Measurements from ENCODE around the gene FAM8A1.
"Not testable (repeated sequence)": the region's sequence is repeated elsewhere in the genome, so short reads cannot be mapped to it uniquely, and the experiment has no call there.

Gene FAM8A1

GRCh38 chr6:17599877-17600526, at the start of gene FAM8A1:
TSS of gene FAM8A1 (plus strand) at chr6:17600302. CDS start at chr6:17600410, 108 bp downstream.
- Histone ChIP-seq H3K36me3 (peaks cover 19% of the 10 kb centered on the region), H3K27ac (peak within 1 kb of the TSS; percentile 95), H3K9me3 (peaks cover 4% of the 10 kb centered on the region; the same call in 1 of the 2 replicates), H4K20me1 (peaks cover 15% of the 10 kb centered on the region; the same call in 1 of the 2 replicates), H3K4me1 (peaks cover 36% of the 10 kb centered on the region), H3K4me2 (peak within 1 kb of the TSS; percentile 93), H3K4me3 (peak within 1 kb of the TSS; percentile 95), H3K27me3 (no peaks in the 10 kb centered on the region), H3K9ac (peak within 1 kb of the TSS; percentile 92)
- no peak for TF ChIP-seq Cebpa-rat (IDR thresholded peaks at IDR 0.05)

GRCh38 chr6:17551383-17551958, 48.6 kb upstream of the FAM8A1 start:
- no peak overlapping the region for H3K9ac ChIP-seq

GRCh38 chr6:17552861-17553260, 47.2 kb upstream of the FAM8A1 start:
- no peak overlapping the region for H3K27ac ChIP-seq
- no peak overlapping the region for H3K9ac ChIP-seq
- no peaks in the 10 kb centered on the region for H3K27me3 ChIP-seq
- H3K36me3 ChIP-seq, result peaks cover 17% of the 10 kb centered on the region; the same call in 1 of the 2 replicates
- H3K4me2 ChIP-seq, result no peak overlapping the region
- H3K4me1 ChIP-seq, result no peaks in the 10 kb centered on the region
- no peaks in the 10 kb centered on the region; the same call in 1 of the 2 replicates for H3K9me3 ChIP-seq
- no peaks in the 10 kb centered on the region for H4K20me1 ChIP-seq
- no peak for TF ChIP-seq Cebpa-rat (IDR thresholded peaks at IDR 0.05)
- no peak overlapping the region for H3K4me3 ChIP-seq

More at GRCh38 chr6:17551383-17551958, 48.6 kb upstream of the FAM8A1 start:
- no peaks in the 10 kb centered on the region for H3K27me3 ChIP-seq
- TF ChIP-seq Cebpa-rat (IDR thresholded peaks at IDR 0.05), result no peak
- no peak overlapping the region for H3K4me2 ChIP-seq
- no peaks in the 10 kb centered on the region; the same call in 1 of the 2 replicates for H3K9me3 ChIP-seq
- no peaks in the 10 kb centered on the region for H3K4me1 ChIP-seq
- no peak overlapping the region for H3K27ac ChIP-seq
- H3K4me3 ChIP-seq, result no peak overlapping the region
- no peaks in the 10 kb centered on the region for H4K20me1 ChIP-seq
- H3K36me3 ChIP-seq, result peaks cover 17% of the 10 kb centered on the region; the same call in 1 of the 2 replicates

GRCh38 chr6:17556014-17556413, 44.1 kb upstream of the FAM8A1 start:
- Histone ChIP-seq H3K9ac (no peak overlapping the region), H3K4me3 (no peak overlapping the region), H4K20me1 (no peaks in the 10 kb centered on the region), H3K36me3 (peaks cover 17% of the 10 kb centered on the region; the same call in 1 of the 2 replicates), H3K4me1 (no peaks in the 10 kb centered on the region), H3K4me2 (no peak overlapping the region), H3K27ac (no peak overlapping the region), H3K9me3 (peaks cover 9% of the 10 kb centered on the region), H3K27me3 (no peaks in the 10 kb centered on the region)
- TF ChIP-seq Cebpa-rat (IDR thresholded peaks at IDR 0.05), result no peak

- Histone ChIP-seq H4K20me1 (no peaks in the 10 kb centered on the region), H3K9me3 (peaks cover 69% of the 10 kb centered on the region), H3K4me3 (no peak overlapping the region), H3K27me3 (no peaks in the 10 kb centered on the region), H3K36me3 (no peaks in the 10 kb centered on the region), H3K4me1 (no peaks in the 10 kb centered on the region), H3K27ac (no peak overlapping the region), H3K9ac (no peak overlapping the region), H3K4me2 (no peak overlapping the region)
- TF ChIP-seq Cebpa-rat (IDR thresholded peaks at IDR 0.05), result no peak
These were observed 37.5 kb upstream of the FAM8A1 start for GRCh38 chr6:17562636-17563035.

- no peaks in the 10 kb centered on the region for H3K27me3 ChIP-seq
- no peaks in the 10 kb centered on the region for H3K36me3 ChIP-seq
- H3K9me3 ChIP-seq, result peaks cover 65% of the 10 kb centered on the region
- no peak overlapping the region for H3K9ac ChIP-seq
- no peaks in the 10 kb centered on the region for H3K4me1 ChIP-seq
- H4K20me1 ChIP-seq, result no peaks in the 10 kb centered on the region
- no peak overlapping the region for H3K4me3 ChIP-seq
- H3K27ac ChIP-seq, result no peak overlapping the region
- H3K4me2 ChIP-seq, result no peak overlapping the region
- TF ChIP-seq Cebpa-rat (IDR thresholded peaks at IDR 0.05), result no peak
These were observed 34.7 kb upstream of the FAM8A1 start for GRCh38 chr6:17565399-17565798.

- H3K9me3 ChIP-seq, result peaks cover 37% of the 10 kb centered on the region
- no peak overlapping the region for H3K4me3 ChIP-seq
- no peaks in the 10 kb centered on the region for H4K20me1 ChIP-seq
- no peak overlapping the region for H3K4me2 ChIP-seq
- no peak overlapping the region for H3K27ac ChIP-seq
- H3K36me3 ChIP-seq, result 0 out of 2 replicates have a peak, but pooled peaks cover 3% of the 10 kb centered on the region
- H3K4me1 ChIP-seq, result no peaks in the 10 kb centered on the region
- no peak for TF ChIP-seq Cebpa-rat (IDR thresholded peaks at IDR 0.05)
- no peak overlapping the region for H3K9ac ChIP-seq
- H3K27me3 ChIP-seq, result peaks cover under 1% of the 10 kb centered on the region; the same call in 1 of the 2 replicates
These were observed 25.1 kb upstream of the FAM8A1 start for GRCh38 chr6:17574866-17575560.

GRCh38 chr6:17577059-17577458, 23.0 kb upstream of the FAM8A1 start:
- Histone ChIP-seq H3K4me1 (no peaks in the 10 kb centered on the region), H3K4me3 (no peak overlapping the region), H3K9ac (no peak overlapping the region), H3K27me3 (peaks cover 19% of the 10 kb centered on the region), H4K20me1 (no peaks in the 10 kb centered on the region), H3K36me3 (0 out of 2 replicates have a peak, but pooled peaks cover 3% of the 10 kb centered on the region), H3K9me3 (peaks cover 56% of the 10 kb centered on the region), H3K27ac (no peak overlapping the region), H3K4me2 (no peak overlapping the region)
- no peak for TF ChIP-seq Cebpa-rat (IDR thresholded peaks at IDR 0.05)

- H3K4me3 ChIP-seq, result peak overlapping the region; percentile 61
- TF ChIP-seq Cebpa-rat (IDR thresholded peaks at IDR 0.05), result no peak
- H4K20me1 ChIP-seq, result no peaks in the 10 kb centered on the region
- 0 out of 2 replicates have a peak, but pooled peaks cover 3% of the 10 kb centered on the region for H3K36me3 ChIP-seq
- H3K9ac ChIP-seq, result no peak overlapping the region
- H3K27me3 ChIP-seq, result peaks cover 19% of the 10 kb centered on the region
- H3K27ac ChIP-seq, result no peak overlapping the region
- peaks cover 19% of the 10 kb centered on the region for H3K4me1 ChIP-seq
- peaks cover 46% of the 10 kb centered on the region for H3K9me3 ChIP-seq
- H3K4me2 ChIP-seq, result peak overlapping the region; percentile 50
These were observed 19.5 kb upstream of the FAM8A1 start for GRCh38 chr6:17580518-17581048.

- peaks cover 19% of the 10 kb centered on the region for H3K27me3 ChIP-seq
- not testable (repeated sequence) for H3K4me2 ChIP-seq, H3K36me3 ChIP-seq, H4K20me1 ChIP-seq, H3K4me3 ChIP-seq, H3K27ac ChIP-seq, H3K9ac ChIP-seq
- H3K4me1 ChIP-seq, result peaks cover 25% of the 10 kb centered on the region
- H3K9me3 ChIP-seq, result peaks cover 41% of the 10 kb centered on the region
These were observed 18.8 kb upstream of the FAM8A1 start for GRCh38 chr6:17581282-17581681.
